AG10803 (cell line): ENCODE data around the gene ANKK1.

ENCODE experiments used
- DNase-seq: peaks from one replicate; pipeline ENCODE4 v3.0.0; 2010; ENCODE audit warnings: low read depth
- H3K4me3 ChIP-seq: 2 replicates; pipeline ENCODE4 v1.5.1; 2011; ENCODE audit warnings: mild to moderate bottlenecking, low read length, control low read depth
- TF ChIP-seq, protein P1 (sequence below): conservative IDR thresholded peaks from 2 replicates; pipeline ENCODE4 v1.5.1; 2011; ENCODE audit warnings: mild to moderate bottlenecking, low read length, control low read depth, inconsistent platforms

ANKK1 gene

GRCh38 chr11:113369411-113369810, 18.2 kb upstream of the ANKK1 start:
- DNase-seq, result no peak
- TF ChIP-seq, protein P1, sequence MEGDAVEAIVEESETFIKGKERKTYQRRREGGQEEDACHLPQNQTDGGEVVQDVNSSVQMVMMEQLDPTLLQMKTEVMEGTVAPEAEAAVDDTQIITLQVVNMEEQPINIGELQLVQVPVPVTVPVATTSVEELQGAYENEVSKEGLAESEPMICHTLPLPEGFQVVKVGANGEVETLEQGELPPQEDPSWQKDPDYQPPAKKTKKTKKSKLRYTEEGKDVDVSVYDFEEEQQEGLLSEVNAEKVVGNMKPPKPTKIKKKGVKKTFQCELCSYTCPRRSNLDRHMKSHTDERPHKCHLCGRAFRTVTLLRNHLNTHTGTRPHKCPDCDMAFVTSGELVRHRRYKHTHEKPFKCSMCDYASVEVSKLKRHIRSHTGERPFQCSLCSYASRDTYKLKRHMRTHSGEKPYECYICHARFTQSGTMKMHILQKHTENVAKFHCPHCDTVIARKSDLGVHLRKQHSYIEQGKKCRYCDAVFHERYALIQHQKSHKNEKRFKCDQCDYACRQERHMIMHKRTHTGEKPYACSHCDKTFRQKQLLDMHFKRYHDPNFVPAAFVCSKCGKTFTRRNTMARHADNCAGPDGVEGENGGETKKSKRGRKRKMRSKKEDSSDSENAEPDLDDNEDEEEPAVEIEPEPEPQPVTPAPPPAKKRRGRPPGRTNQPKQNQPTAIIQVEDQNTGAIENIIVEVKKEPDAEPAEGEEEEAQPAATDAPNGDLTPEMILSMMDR, result no peak
- no peak overlapping the region for H3K4me3 ChIP-seq

DNA sequence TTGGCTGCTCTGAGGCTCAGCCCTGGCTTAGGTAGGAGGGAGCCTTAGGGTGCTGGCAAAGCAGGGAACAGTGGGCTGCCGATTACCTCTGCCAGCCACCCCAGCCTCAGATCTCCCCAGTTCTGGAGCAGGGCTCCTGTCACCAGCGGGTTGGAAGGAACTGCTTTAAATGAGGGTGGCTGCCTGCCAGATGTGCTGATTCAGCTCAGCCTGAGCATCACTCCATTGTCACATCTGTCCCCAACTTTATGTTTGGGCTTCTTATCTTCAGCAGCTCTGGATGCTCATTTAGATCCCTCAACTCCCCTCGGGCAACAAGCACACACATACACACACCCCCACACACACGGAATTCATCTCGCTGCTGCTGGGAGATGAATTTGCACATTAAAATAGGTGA, 16.9 kb upstream of the ANKK1 start:
- TF ChIP-seq, protein P1, result no peak
- no peak overlapping the region for H3K4me3 ChIP-seq
- DNase-seq, result no peak

GRCh38 chr11:113372309-113372708, 15.3 kb upstream of the ANKK1 start:
- DNase-seq, result no peak
- no peak overlapping the region for H3K4me3 ChIP-seq
- TF ChIP-seq, protein P1, result no peak

GRCh38 chr11:113373306-113373705, 14.3 kb upstream of the ANKK1 start:
- TF ChIP-seq, protein P1, result no peak
- peak; percentile 67 for DNase-seq

GRCh38 chr11:113373981-113374560, 13.5 kb upstream of the ANKK1 start:
- no peak overlapping the region for H3K4me3 ChIP-seq
- no peak for DNase-seq
- TF ChIP-seq, protein P1, result no peak

More at GRCh38 chr11:113373306-113373705, 14.3 kb upstream of the ANKK1 start:
- no peak overlapping the region for H3K4me3 ChIP-seq

DNA sequence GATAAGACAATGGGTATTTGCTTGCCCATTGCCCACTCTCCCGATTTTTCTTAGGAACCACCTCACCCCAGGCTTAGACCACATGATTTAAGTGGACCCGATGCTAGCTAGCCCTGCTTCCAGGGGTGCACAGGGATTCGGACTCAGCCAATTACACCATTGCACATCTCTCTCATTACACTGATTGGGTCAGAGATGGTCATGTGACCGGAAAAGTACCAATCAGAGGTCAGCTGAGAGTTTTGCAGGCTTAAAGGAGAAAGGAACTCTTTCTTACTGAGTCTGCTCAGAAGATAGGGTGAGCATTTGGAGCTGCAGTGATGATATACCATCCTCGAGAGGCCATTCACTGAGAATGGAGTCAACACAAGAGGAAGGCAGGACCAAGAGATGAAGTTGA, 12.2 kb upstream of the ANKK1 start:
- no peak overlapping the region for H3K4me3 ChIP-seq
- DNase-seq, result no peak
- TF ChIP-seq, protein P1, result no peak

GRCh38 chr11:113376156-113376555, 11.4 kb upstream of the ANKK1 start:
- no peak overlapping the region for H3K4me3 ChIP-seq
- no peak for DNase-seq
- TF ChIP-seq, protein P1, result no peak
